Hepatocyte (in vitro differentiated cells): ENCODE data around the gene MRGPRE. TPM values are rescaled to one million over a fixed set of nuclear protein-coding genes. Genes with fewer than 3 reads are reported as not detected.
"Not testable (repeated sequence)": the region's sequence is repeated elsewhere in the genome, so short reads cannot be mapped to it uniquely, and the experiment has no call there.

Source experiments
- DNase-seq: peaks from one replicate; pipeline ENCODE4 v3.0.0-alpha.2; 2016; ENCODE audit warnings: low spot score
- H2AFZ ChIP-seq: fragments of 200-600 bp; sonication (generic); 2 replicates; pipeline ENCODE4 v1.6.0; 2016; ENCODE audit warnings: antibody characterized with exemption, mild to moderate bottlenecking
- H3K27ac ChIP-seq: fragments of 200-600 bp; sonication (generic); 2 replicates; pipeline ENCODE4 v1.5.1; 2016; ENCODE audit warnings: mild to moderate bottlenecking
- H3K27me3 ChIP-seq: fragments of 200-600 bp; sonication (generic); 2 replicates; pipeline ENCODE4 v1.6.1; 2016
- H3K36me3 ChIP-seq: fragments of 200-600 bp; sonication (generic); replicated peaks from 2 replicates; pipeline ENCODE4 v1.5.1; 2016; ENCODE audit warnings: low read depth; ENCODE audit not compliant: insufficient read depth
- H3K4me1 ChIP-seq: fragments of 200-600 bp; sonication (generic); 2 replicates; pipeline ENCODE4 v1.5.1; 2016; ENCODE audit warnings: mild to moderate bottlenecking, moderate library complexity; ENCODE audit not compliant: insufficient read depth
- H3K4me2 ChIP-seq: fragments of 200-600 bp; sonication (generic); 2 replicates; pipeline ENCODE4 v1.6.0; 2016
- H3K4me3 ChIP-seq: fragments of 200-600 bp; sonication (generic); 2 replicates; pipeline ENCODE4 v1.5.1; 2016; ENCODE audit warnings: mild to moderate bottlenecking
- H3K79me2 ChIP-seq: fragments of 200-600 bp; sonication (generic); 2 replicates; pipeline ENCODE4 v1.6.0; 2017; ENCODE audit warnings: mild to moderate bottlenecking
- H3K9me2 ChIP-seq: fragments of 200-600 bp; sonication (generic); replicated peaks from 2 replicates; pipeline ENCODE4 v1.6.0; 2017; ENCODE audit warnings: mild to moderate bottlenecking; ENCODE audit not compliant: insufficient read depth
- H3K9me3 ChIP-seq: fragments of 200-600 bp; sonication (generic); 2 replicates; pipeline ENCODE4 v1.5.1; 2016; ENCODE audit warnings: low read depth, mild to moderate bottlenecking
- H4K20me1 ChIP-seq: fragments of 200-600 bp; sonication (generic); 2 replicates; pipeline ENCODE4 v1.6.0; 2016; ENCODE audit warnings: mild to moderate bottlenecking; ENCODE audit not compliant: insufficient read depth, poor library complexity, severe bottlenecking
- CTCF ChIP-seq: fragments of 200-600 bp; sonication (generic); IDR thresholded peaks from 2 replicates; pipeline ENCODE4 v1.5.1; 2016; ENCODE audit warnings: antibody characterized with exemption, mild to moderate bottlenecking; ENCODE audit not compliant: poor library complexity
- EZH2 ChIP-seq: fragments of 200-600 bp; sonication (generic); IDR thresholded peaks from 2 replicates; pipeline ENCODE4 v1.6.1; 2016; ENCODE audit warnings: antibody characterized with exemption, mild to moderate bottlenecking, borderline replicate concordance
- EZH2phosphoT487 ChIP-seq: fragments of 200-600 bp; sonication (generic); IDR thresholded peaks from one replicate; pipeline ENCODE4 v1.6.1; 2018; ENCODE audit warnings: antibody characterized with exemption, mild to moderate bottlenecking, low read depth, moderate library complexity; ENCODE audit not compliant: unreplicated experiment, severe bottlenecking
- WGBS: methylation state at CpG from one replicate; pipeline ENCODE4 v1.1.6; 2016; ENCODE audit warnings: low lambda C conversion rate; ENCODE audit errors: missing lambda C conversion rate; 5-methylcytosine and 5-hydroxymethylcytosine counted together
- polyA plus RNA-seq: library from polyadenylated mRNA; unstranded; fragments of >200 nt; fragmentation: Nextera tagmentation; extraction: Ambion mirVana; gene quantifications from 2 replicates; pipeline ENCODE4 v1.2.1, GENCODE V29; 2016
- total RNA-seq: library from RNA; depleted of rRNA; stranded (reverse); fragments of >200 nt; gene quantifications from 2 replicates; pipeline ENCODE4 v1.2.3, GENCODE V29; 2014

The MRGPRE gene, protein sequence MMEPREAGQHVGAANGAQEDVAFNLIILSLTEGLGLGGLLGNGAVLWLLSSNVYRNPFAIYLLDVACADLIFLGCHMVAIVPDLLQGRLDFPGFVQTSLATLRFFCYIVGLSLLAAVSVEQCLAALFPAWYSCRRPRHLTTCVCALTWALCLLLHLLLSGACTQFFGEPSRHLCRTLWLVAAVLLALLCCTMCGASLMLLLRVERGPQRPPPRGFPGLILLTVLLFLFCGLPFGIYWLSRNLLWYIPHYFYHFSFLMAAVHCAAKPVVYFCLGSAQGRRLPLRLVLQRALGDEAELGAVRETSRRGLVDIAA
- total RNA-seq: not detected in 2 replicates
- not detected in 2 replicates for polyA plus RNA-seq

DNA sequence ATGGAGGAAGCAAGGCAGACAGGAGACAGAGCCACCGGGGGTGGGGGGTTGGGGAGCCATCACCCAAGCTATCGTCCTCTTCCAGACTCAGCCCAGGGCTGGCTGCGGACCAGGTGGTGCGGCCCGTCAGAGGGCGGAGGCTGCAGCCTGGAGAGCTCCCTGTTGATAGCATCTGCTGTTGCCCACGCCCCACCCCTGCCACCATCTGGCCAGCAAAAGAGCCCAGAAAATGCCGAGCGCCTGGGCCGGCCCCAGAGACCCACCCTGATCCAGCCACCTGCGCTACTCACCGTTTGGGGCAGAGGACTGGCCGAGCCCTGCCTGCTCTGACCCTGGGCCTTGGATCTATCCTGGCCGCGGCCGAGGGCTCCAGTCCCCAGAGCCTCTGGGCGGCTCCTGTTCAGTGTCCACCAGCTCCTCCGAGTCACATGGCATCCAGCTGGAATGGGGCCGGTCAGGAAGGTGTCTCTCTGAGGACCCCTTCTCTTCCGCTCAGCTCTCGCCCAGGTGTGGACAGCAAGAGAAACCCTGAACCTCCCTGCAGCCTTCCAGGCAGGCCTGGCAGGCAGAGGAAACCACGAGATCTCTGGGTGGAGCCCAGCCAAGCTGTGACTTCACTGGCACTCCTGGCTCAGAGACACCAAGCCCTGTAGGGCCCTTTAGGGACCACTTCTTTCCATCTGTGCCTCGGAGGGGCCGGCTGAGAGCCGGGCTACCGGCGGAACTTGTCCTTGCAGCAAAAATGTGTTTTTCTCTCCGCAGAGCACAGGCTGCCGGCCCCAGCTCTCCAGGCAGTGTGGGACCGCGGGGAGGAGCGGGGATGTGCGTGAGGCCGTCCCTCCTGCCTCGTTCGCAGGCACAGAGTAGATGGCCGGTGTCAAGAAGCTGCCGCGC, at the start of gene MRGPRE:
MRGPRE (minus strand) TSS at position 567 of the 894 bp plus-strand sequence. CDS start 3,618 bp downstream, outside the sequence.
- no peaks in the 10 kb centered on the region for H3K36me3 ChIP-seq
- no peaks in the 10 kb centered on the region for H4K20me1 ChIP-seq
- WGBS: 85% methylated on average over 37 of the region's 39 CpGs
- H2AFZ ChIP-seq: no peak within 1 kb of the TSS
- no peak for TF ChIP-seq EZH2
- TF ChIP-seq EZH2phosphoT487: no peak
- no peak for TF ChIP-seq CTCF
- H3K79me2 ChIP-seq: no peaks in the 10 kb centered on the region
- no peak within 1 kb of the TSS for H3K4me2 ChIP-seq
- DNase-seq: peak; percentile 6
- no peaks in the 10 kb centered on the region for H3K9me3 ChIP-seq
- H3K9me2 ChIP-seq: no peaks in the 10 kb centered on the region
- no peak within 1 kb of the TSS for H3K27ac ChIP-seq
- no peak within 1 kb of the TSS for H3K4me3 ChIP-seq
- H3K4me1 ChIP-seq: no peaks in the 10 kb centered on the region
- H3K27me3 ChIP-seq: no peaks in the 10 kb centered on the region

DNA sequence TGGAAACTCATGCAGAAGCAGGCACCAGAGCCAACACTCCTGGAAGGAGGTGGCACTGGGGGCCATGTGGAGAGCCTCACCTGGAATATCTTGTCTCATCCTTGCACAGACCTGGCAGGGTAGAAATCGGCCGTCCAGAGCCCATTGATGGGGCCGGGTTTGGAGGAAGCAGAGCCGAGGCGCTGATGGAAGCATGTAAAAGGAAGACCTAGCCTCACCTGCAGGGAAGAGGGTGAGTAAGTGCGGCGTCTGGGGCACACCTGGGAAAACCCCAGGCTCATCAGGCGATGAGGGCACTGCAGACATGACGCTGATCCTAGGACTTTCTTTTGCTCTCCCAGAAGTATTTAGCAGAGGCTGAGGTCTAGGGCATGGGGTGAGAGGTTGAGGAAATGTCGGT, 48.9 kb upstream of the MRGPRE start:
- not testable (repeated sequence) for H3K79me2 ChIP-seq, H3K4me2 ChIP-seq, H3K27me3 ChIP-seq, H2AFZ ChIP-seq, H4K20me1 ChIP-seq, DNase-seq, H3K9me2 ChIP-seq, H3K27ac ChIP-seq, H3K4me3 ChIP-seq, H3K36me3 ChIP-seq, H3K4me1 ChIP-seq, H3K9me3 ChIP-seq
- WGBS: 88% methylated on average over 5 of the region's 10 CpGs

- H3K4me2 ChIP-seq, H3K4me1 ChIP-seq, H3K4me3 ChIP-seq, H3K27me3 ChIP-seq, H3K79me2 ChIP-seq, H3K9me2 ChIP-seq, DNase-seq, H4K20me1 ChIP-seq, H3K9me3 ChIP-seq, H3K36me3 ChIP-seq, H3K27ac ChIP-seq, H2AFZ ChIP-seq: not testable (repeated sequence)
- WGBS: no CpG with 5 or more reads among the region's 10 CpGs
Measured at GRCh38 chr11:3280662-3281061, 48.4 kb upstream of the MRGPRE start.

GRCh38 chr11:3278922-3279321, 46.7 kb upstream of the MRGPRE start:
- H3K4me1 ChIP-seq, H3K27me3 ChIP-seq, H3K4me2 ChIP-seq, H3K9me3 ChIP-seq, H3K9me2 ChIP-seq, H4K20me1 ChIP-seq, H2AFZ ChIP-seq, H3K79me2 ChIP-seq, H3K27ac ChIP-seq, H3K36me3 ChIP-seq, H3K4me3 ChIP-seq, DNase-seq: not testable (repeated sequence)
- no CpG with 5 or more reads among the region's 4 CpGs for WGBS

- not testable (repeated sequence) for H3K4me2 ChIP-seq, H3K9me3 ChIP-seq, H3K27ac ChIP-seq, H4K20me1 ChIP-seq, H2AFZ ChIP-seq, H3K4me1 ChIP-seq, H3K4me3 ChIP-seq, H3K9me2 ChIP-seq, H3K36me3 ChIP-seq, DNase-seq, H3K27me3 ChIP-seq, H3K79me2 ChIP-seq
- 90% methylated on average over 4 of the region's 8 CpGs for WGBS
Measured at GRCh38 chr11:3273629-3274028, 41.4 kb upstream of the MRGPRE start.

DNA sequence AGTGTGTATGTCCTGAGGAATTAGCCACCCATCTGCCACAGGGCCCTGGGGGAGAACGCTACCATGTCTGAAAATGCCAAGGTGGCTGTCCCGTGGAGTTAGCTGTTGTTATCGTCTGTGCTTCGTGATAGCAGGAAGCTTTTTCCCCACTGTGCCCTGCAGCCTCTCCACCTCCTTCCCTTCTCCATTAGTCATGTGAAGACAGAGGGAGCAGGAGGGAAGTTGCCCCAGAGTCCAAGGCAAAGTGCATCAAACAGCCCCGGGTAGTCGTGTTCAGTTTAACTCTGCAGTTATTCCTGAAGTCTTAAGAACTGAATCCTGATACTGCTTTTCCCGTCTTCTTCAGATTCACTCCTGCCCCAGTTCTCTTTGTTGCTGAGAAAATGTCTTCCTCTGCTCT, 30.3 kb upstream of the MRGPRE start:
- H3K27ac ChIP-seq, H3K4me2 ChIP-seq: not testable (repeated sequence)

DNA sequence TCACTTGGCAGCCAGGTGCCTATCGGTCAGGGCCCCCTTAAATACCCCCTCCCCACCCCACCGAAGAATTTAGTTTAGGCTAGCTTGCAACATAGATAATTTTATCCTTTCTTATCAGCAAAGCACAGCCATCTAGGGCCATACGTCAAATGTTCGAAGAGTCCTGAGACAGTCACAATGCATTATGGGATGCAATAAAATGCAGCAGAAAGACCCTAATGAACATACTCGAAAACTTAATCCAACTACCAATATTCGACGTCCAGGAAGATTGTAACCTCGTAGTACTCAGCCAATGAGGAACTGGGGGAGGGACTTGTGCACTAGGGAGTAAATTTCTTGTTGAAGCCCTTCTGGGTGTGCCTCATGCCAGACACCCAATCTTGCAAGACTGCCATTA, 29.6 kb upstream of the MRGPRE start:
- not testable (repeated sequence) for H3K9me3 ChIP-seq, H3K27me3 ChIP-seq, H3K4me3 ChIP-seq, H2AFZ ChIP-seq, H3K4me2 ChIP-seq, H4K20me1 ChIP-seq, H3K79me2 ChIP-seq, H3K27ac ChIP-seq, H3K36me3 ChIP-seq, DNase-seq, H3K9me2 ChIP-seq, H3K4me1 ChIP-seq
- 79% methylated on average over 3 of the region's 8 CpGs for WGBS

More for the DNA sequence above, 30.3 kb upstream of the MRGPRE start:
- not testable (repeated sequence) for H3K4me3 ChIP-seq, H4K20me1 ChIP-seq, DNase-seq, H3K9me3 ChIP-seq, H3K9me2 ChIP-seq, H3K27me3 ChIP-seq, H3K36me3 ChIP-seq, H2AFZ ChIP-seq, H3K4me1 ChIP-seq, H3K79me2 ChIP-seq
- WGBS: 84% methylated on average over 6 of the region's 7 CpGs
